ENCODE results near the gene CNTNAP5. TPM values are rescaled to one million over a fixed set of nuclear protein-coding genes. Genes with fewer than 3 reads are reported as not detected.

Gene CNTNAP5
- total and polyA plus RNA-seq, 3 donors from 2014 or later: 0.29 to 0.39 (median 0.31) TPM

DNA sequence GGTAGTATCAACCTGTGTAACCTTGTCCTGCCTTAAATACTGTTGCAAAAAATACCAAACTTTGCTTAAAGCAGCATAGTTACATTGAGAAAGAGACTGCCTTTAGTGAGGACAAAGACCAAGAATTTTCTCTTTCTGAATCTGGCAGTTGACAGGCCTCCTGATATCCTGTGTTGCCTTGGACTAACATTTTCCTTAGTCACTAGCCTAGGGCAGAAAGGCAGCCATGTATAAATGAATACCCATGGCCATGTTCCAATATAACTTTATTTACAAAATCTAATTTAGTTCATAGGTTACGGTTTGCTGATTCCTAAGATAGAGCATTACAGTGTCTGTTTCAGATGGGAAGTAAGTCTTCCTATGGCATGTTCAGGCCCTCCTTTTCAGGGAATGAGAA lies 895.4 kb downstream of the CNTNAP5 start:
- no peak overlapping the region for H3K27ac ChIP-seq
- WGBS, 2 donors: 88 to 100% methylated on average over 1 of the region's 1 CpG
- no peak overlapping the region for H3K4me3 ChIP-seq
- no peaks in the 10 kb centered on the region for H3K27me3 ChIP-seq
- H3K4me1 ChIP-seq: no peaks in the 10 kb centered on the region
- TF ChIP-seq CTCF (IDR thresholded peaks at IDR 0.05): no peak
- no peak for TF ChIP-seq POLR2A (IDR thresholded peaks at IDR 0.05)
- no peak for DNase-seq
- H3K36me3 ChIP-seq (ENCODE audit: low read depth, missing control alignments): no peaks in the 10 kb centered on the region
- intact Hi-C loops (cut with DNase I; ENCODE audit: low total_unique reads): no loop called here
- H3K9me3 ChIP-seq: no peaks in the 10 kb centered on the region

- Histone ChIP-seq H3K27me3 (no peaks in the 10 kb centered on the region), H3K27ac (no peak overlapping the region), H3K4me1 (no peaks in the 10 kb centered on the region), H3K36me3 (ENCODE audit: low read depth, missing control alignments) (no peaks in the 10 kb centered on the region), H3K4me3 (no peak overlapping the region), H3K9me3 (no peaks in the 10 kb centered on the region)
- DNase-seq: no peak
- intact Hi-C loops (cut with DNase I; ENCODE audit: low total_unique reads): no loop called here
- TF ChIP-seq POLR2A (IDR thresholded peaks at IDR 0.05): no peak
- no peak for TF ChIP-seq CTCF (IDR thresholded peaks at IDR 0.05)
- 88 to 93% methylated on average over 5 of the region's 5 CpGs for WGBS, 2 donors
Observed at GRCh38 chr2:124921191-124921590, 896.1 kb downstream of the CNTNAP5 start.

DNA sequence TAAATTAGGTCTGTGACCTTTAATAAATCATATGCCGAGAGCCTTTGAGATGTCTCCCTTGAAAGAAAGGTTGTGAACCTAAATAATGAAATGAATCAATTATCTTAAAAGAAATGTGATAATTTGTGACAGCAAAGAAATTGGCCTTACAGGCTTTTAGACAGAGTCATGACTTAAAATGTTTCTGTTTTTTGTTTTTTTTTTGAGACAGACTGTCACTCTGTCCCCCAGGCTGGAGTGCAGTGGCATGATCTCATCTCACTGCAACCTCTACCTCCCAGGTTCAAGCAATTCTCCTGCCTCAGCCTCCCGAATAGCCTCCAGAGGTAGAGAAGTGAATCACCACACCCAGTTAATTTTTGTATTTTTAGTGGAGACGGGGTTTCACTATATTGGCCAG lies 898.0 kb downstream of the CNTNAP5 start:
- TF ChIP-seq POLR2A (IDR thresholded peaks at IDR 0.05): no peak
- TF ChIP-seq CTCF (IDR thresholded peaks at IDR 0.05): no peak
- 86 to 88% methylated on average over 3 of the region's 3 CpGs for WGBS, 2 donors
- no peaks in the 10 kb centered on the region for H3K27me3 ChIP-seq
- DNase-seq: no peak
- no peak overlapping the region for H3K27ac ChIP-seq
- no peaks in the 10 kb centered on the region for H3K4me1 ChIP-seq
- intact Hi-C loops (cut with DNase I; ENCODE audit: low total_unique reads): no loop called here
- H3K4me3 ChIP-seq: no peak overlapping the region
- no peaks in the 10 kb centered on the region for H3K9me3 ChIP-seq
- no peaks in the 10 kb centered on the region for H3K36me3 ChIP-seq (ENCODE audit: low read depth, missing control alignments)

GRCh38 chr2:124933883-124934282 lies 908.8 kb downstream of the CNTNAP5 start:
- TF ChIP-seq CTCF (IDR thresholded peaks at IDR 0.05): no peak
- no peak for TF ChIP-seq POLR2A (IDR thresholded peaks at IDR 0.05)
- H3K4me3 ChIP-seq: no peak overlapping the region
- 74 to 83% methylated on average over 1 of the region's 1 CpG for WGBS, 2 donors
- H3K27me3 ChIP-seq: no peaks in the 10 kb centered on the region
- H3K4me1 ChIP-seq: no peaks in the 10 kb centered on the region
- H3K27ac ChIP-seq: no peak overlapping the region
- H3K36me3 ChIP-seq (ENCODE audit: low read depth, missing control alignments): no peaks in the 10 kb centered on the region
- no peaks in the 10 kb centered on the region for H3K9me3 ChIP-seq
- DNase-seq: no peak
- intact Hi-C loops (cut with DNase I; ENCODE audit: low total_unique reads): no loop called here

GRCh38 chr2:124953921-124954320 lies 928.8 kb downstream of the CNTNAP5 start:
- intact Hi-C loops (cut with DNase I; ENCODE audit: low total_unique reads): no loop called here
- no peaks in the 10 kb centered on the region for H3K36me3 ChIP-seq (ENCODE audit: low read depth, missing control alignments)
- no peak for TF ChIP-seq POLR2A (IDR thresholded peaks at IDR 0.05)
- no peak for TF ChIP-seq CTCF (IDR thresholded peaks at IDR 0.05)
- no peaks in the 10 kb centered on the region for H3K9me3 ChIP-seq
- no peaks in the 10 kb centered on the region for H3K27me3 ChIP-seq
- H3K4me1 ChIP-seq: no peaks in the 10 kb centered on the region
- H3K4me3 ChIP-seq: no peak overlapping the region
- WGBS, 2 donors: 97 to 100% methylated on average over 2 of the region's 2 CpGs
- no peak for DNase-seq
- no peak overlapping the region for H3K27ac ChIP-seq
